ENCODE measurements around the gene B3GNT3. TPM values are rescaled to one million over a fixed set of nuclear protein-coding genes. Genes with fewer than 3 reads are reported as not detected.

Gene B3GNT3
- polyA plus RNA-seq, 1 experiment, result not detected

- CTCF ChIA-PET, result no interaction called here
These were observed 68.0 kb downstream of the B3GNT3 start for GRCh38 chr19:17862711-17863519.

More at GRCh38 chr19:17862711-17863519, 68.0 kb downstream of the B3GNT3 start:
- Histone ChIP-seq H3K4me3 (ENCODE audit: low read depth, low read length) (no peak overlapping the region), H3K9me3 (ENCODE audit: control insufficient read depth, insufficient read depth, low read length) (no peaks in the 10 kb centered on the region; the same call in 1 of the 2 replicates), H3K27me3 (ENCODE audit: control insufficient read depth, insufficient read depth, low read length) (no peaks in the 10 kb centered on the region), H3K27ac (ENCODE audit: low read depth, low read length) (no peak overlapping the region)
- POLR2A ChIA-PET, result no interaction called here
- TF ChIP-seq, protein P1, sequence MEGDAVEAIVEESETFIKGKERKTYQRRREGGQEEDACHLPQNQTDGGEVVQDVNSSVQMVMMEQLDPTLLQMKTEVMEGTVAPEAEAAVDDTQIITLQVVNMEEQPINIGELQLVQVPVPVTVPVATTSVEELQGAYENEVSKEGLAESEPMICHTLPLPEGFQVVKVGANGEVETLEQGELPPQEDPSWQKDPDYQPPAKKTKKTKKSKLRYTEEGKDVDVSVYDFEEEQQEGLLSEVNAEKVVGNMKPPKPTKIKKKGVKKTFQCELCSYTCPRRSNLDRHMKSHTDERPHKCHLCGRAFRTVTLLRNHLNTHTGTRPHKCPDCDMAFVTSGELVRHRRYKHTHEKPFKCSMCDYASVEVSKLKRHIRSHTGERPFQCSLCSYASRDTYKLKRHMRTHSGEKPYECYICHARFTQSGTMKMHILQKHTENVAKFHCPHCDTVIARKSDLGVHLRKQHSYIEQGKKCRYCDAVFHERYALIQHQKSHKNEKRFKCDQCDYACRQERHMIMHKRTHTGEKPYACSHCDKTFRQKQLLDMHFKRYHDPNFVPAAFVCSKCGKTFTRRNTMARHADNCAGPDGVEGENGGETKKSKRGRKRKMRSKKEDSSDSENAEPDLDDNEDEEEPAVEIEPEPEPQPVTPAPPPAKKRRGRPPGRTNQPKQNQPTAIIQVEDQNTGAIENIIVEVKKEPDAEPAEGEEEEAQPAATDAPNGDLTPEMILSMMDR (IDR thresholded peaks at IDR 0.05; ENCODE audit: low read depth, low read length), result no peak
- no peak for DNase-seq (ENCODE audit: low read depth, low spot score)

Small RNAs within 50 kb of the gene (small RNA-seq; reads per million reads assigned to genes)
- not detected for gene SNORA68 (ENCODE audit: insufficient read length, low read depth)

Other genes with a start within 250 kb of the B3GNT3 start
- 89.0 and 102 TPM in 2 replicates for gene COLGALT1, start 239.5 kb upstream of the B3GNT3 start, polyA plus RNA-seq (2011; rRNA removed)
- gene UNC13A, start 106.8 kb upstream of the B3GNT3 start, polyA plus RNA-seq (2011; rRNA removed), result 0.04 and 0.05 TPM in 2 replicates
- 8.2 and 14.3 TPM in 2 replicates for gene MAP1S, start 75.7 kb upstream of the B3GNT3 start, polyA plus RNA-seq (2011; rRNA removed)
- 0.15 and 0.35 TPM in 2 replicates for gene FCHO1, start 43.7 kb upstream of the B3GNT3 start, polyA plus RNA-seq (2011; rRNA removed)
- not detected in 2 replicates for gene INSL3, start 26.4 kb downstream of the B3GNT3 start, polyA plus RNA-seq (2011; rRNA removed)
- 0.99 and 1.4 TPM in 2 replicates for gene JAK3, start 52.8 kb downstream of the B3GNT3 start, polyA plus RNA-seq (2011; rRNA removed)
- gene RPL18A, start 64.8 kb downstream of the B3GNT3 start, polyA plus RNA-seq (2011; rRNA removed), result 890 and 1,276 TPM in 2 replicates
- gene SLC5A5, start 76.8 kb downstream of the B3GNT3 start, polyA plus RNA-seq (2011; rRNA removed), result not detected in 2 replicates
- 36.0 and 40.9 TPM in 2 replicates for gene CCDC124, start 137.9 kb downstream of the B3GNT3 start, polyA plus RNA-seq (2011; rRNA removed)
- gene KCNN1, start 172.0 kb downstream of the B3GNT3 start, polyA plus RNA-seq (2011; rRNA removed), result 0.05 and 0.07 TPM in 2 replicates
- gene ARRDC2, start 213.0 kb downstream of the B3GNT3 start, polyA plus RNA-seq (2011; rRNA removed), result 2.3 TPM in 2 replicates

Data from AG04450 (cell line).